Measurements from ENCODE around the gene OPCML. TPM values are rescaled to one million over a fixed set of nuclear protein-coding genes. Genes with fewer than 3 reads are reported as not detected.
"Not testable (repeated sequence)": the region's sequence is repeated elsewhere in the genome, so short reads cannot be mapped to it uniquely, and the experiment has no call there.

OPCML gene
- total RNA-seq, 1 donor from 2014 or later, result not detected

DNA sequence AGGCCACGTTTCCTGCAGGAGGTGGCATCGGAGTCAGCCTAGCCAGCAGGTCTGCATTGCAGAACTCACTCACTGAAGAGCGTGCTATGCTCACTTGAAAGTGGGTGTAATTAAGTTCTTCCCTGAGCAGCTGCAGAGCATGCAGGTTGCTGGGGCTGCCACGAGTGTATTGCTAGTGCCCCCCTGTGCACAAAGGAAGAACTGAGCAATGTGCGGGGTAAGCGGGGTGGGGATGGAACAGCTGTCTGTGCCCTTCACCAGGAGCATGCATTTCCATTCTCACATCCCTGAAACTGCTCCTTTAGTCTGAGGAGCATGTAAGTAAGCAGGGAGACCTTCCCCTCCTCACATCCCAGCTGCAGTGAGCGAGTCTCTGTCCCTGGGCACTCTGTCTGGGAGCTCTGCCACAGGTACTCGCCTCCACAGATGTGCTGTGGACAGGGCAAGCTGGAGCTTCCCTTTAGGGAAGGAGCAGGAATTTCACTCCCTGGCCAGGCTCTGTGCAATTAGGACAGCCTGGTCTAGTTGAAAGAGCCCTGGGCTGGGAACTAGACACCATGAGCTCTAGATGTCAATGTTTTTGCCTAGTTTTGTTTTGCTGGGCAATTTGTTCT is 1130.1 kb downstream of the OPCML start:
- ATAC-seq, result no peak

DNA sequence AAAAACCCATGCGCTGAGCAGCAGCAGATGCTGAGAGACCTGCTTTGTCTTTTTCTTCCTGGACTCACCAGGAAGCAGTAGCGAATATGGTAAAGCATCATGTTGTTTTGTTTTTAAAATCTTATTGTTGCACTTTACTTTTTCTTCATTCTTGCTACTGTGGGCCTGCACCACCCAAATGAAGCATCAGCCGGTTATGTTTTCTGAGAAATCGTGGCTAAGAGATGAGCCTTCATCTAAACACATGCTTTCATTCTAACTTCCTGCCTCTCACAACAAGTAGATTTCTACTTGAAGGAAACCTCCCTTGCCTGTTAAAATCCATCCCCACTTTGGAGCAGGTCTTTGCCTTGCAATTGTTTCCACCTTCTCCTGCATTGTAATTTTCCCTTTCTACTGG is 1136.0 kb downstream of the OPCML start:
- no peak for ATAC-seq

DNA sequence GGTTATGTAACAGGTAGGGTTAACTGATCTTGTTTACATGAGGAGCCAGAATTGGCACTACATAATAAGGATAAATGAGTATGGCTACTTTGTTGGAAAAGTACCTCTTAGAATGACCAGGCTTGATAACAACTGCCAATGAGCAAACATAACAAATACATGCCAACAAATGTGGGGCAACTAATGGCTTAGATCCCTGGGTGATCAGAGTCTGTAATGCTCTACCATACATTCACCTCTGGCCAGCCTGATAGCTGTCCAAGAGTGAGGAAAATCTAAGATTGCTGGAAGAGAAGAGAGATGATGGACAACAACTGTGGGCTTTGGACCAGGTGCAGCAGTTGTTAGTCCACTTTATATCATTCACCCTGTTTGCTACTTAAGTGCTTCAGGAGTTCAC is 1136.9 kb downstream of the OPCML start:
- ATAC-seq, result no peak

DNA sequence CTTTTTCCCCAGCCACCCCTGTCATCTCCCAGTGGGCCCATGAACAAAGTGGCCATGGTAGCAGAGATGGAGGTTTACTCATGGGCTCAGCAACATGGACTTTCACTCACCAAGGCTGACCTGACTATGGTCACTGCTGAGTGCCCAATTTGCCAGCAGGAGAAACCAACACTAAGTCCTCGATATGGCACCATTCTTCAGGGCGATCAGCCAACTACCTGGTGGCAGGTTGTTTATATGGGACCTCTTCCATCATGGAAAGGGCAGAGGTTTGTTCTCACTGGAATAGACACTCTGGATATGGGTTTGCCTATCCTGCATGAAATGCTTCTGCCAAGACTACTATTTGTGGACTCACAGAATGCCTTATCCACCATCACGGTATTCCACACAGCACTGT is 1152.8 kb downstream of the OPCML start:
- no peak for ATAC-seq

DNA sequence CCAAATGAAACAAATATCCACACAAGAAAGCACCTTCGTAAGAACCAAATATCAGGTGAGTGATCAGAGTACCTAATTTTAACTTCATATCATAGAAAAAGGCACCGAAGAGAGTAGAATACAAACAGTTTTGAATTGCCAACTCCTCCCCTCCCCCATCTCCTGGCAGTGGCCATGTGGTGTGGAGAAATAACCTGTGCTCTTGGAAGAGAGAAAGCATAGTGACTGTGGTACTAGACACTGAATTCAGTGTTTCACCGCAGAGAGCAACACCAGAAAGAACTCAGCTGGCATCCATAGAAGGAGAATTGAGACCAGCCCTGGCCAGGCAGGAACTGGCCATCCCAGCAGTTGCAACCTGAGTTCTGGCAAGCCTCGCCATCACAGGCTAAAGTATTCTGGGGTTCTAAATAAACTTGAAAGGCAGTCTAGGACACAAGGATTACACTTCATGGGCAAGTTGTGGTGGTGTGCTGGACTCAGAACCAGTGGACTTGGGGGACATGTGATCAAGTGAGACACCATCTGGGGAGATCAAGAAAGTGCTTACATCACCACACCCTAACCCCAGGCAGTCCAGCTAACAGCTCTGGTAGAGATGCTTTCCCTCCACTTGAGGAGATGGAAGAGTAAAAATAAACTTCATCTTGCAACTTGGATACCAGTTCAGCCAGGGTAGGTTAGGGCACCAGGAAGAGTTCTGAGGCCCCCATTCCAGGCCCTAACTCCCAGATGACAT is 1158.7 kb downstream of the OPCML start:
- ATAC-seq, result no peak

DNA sequence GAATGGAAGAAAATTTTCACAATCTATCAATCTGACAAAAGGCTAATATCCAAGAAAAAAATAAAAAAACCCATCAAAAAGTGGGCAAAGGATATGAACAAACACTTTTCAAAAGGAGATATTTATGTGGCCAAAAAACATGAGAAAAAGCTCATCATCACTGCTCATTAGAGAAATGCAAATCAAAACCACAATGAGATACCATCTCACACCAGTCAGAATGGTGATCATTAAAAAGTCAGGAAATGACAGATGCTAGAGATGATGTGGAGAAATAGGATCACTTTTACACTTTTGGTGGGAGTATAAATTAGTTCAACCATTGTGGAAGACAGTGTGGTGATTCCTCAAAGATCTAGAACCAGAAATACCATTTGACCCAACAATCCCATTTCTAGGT is 1162.2 kb downstream of the OPCML start:
- not testable (repeated sequence) for ATAC-seq

DNA sequence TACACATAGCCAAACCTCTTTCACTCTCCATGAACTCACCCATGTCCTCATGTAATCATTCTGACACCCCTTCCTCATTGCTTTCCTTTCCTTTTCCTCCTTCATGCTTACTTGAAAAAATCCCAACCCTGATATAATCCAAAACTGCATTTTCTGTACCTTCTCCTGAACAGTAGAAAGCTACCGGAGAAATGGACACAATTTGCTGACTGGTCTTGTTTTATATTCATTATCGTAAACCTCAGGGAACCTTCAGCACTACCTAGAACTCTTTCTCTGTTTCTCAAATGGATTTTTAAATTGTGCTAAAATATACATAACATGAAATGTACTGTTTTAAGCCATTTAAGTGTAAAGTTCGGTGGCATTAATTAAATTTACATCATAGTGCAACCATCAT is 1165.0 kb downstream of the OPCML start:
- no peak for ATAC-seq

DNA sequence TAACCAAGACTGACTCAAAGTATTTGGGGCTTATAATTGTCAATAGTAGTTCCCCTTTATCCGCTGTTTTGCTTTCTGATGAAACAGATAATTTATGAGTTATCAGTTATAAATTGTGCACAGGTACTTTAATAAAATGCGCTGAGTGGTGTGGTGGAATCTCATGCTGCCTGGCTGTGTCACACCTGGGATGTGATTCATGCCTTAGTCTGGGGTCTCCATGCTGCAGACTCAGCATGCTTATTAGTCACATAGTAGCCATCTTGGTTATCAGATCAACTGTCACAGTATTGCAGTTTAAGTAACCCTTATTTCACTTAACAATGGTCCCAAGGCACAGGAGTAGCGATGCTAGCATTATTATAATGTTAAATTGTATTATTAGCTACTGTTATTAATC is 1166.7 kb downstream of the OPCML start:
- no peak for ATAC-seq

All from esophagus mucosa (tissue), 1 donor.